Measurements from ENCODE around the gene GPR84. TPM values are rescaled to one million over a fixed set of nuclear protein-coding genes. Genes with fewer than 3 reads are reported as not detected.
"Not testable (repeated sequence)": the region's sequence is repeated elsewhere in the genome, so short reads cannot be mapped to it uniquely, and the experiment has no call there.

GPR84 gene
- total RNA-seq, 1 donor from 2014 or later: 0.16 TPM

- DNase-seq: no peak
Observed at GRCh38 chr12:54355104-54355815, 9.0 kb downstream of the GPR84 start.

- not testable (repeated sequence) for DNase-seq
Observed at GRCh38 chr12:54354271-54354670, 10.0 kb downstream of the GPR84 start.

- DNase-seq: peak; percentile 33
Observed at GRCh38 chr12:54352891-54353874, 11.1 kb downstream of the GPR84 start.

- DNase-seq: peak; percentile 46
Observed at GRCh38 chr12:54352022-54352531, 12.2 kb downstream of the GPR84 start.

- DNase-seq: no peak
Observed at GRCh38 chr12:54351341-54351740, 12.9 kb downstream of the GPR84 start.

GRCh38 chr12:54350743-54351142 lies 13.5 kb downstream of the GPR84 start:
- DNase-seq: no peak

- DNase-seq: no peak
Observed at GRCh38 chr12:54349679-54350078, 14.6 kb downstream of the GPR84 start.

GRCh38 chr12:54349036-54349435 lies 15.2 kb downstream of the GPR84 start:
- no peak for DNase-seq

GRCh38 chr12:54341378-54342300 lies 22.6 kb downstream of the GPR84 start:
- no peak for DNase-seq

- no peak for DNase-seq
Observed at GRCh38 chr12:54340846-54341245, 23.4 kb downstream of the GPR84 start.

GRCh38 chr12:54338698-54339296 lies 25.5 kb downstream of the GPR84 start:
- no peak for DNase-seq

GRCh38 chr12:54337854-54338650 lies 26.2 kb downstream of the GPR84 start:
- no peak for DNase-seq

- DNase-seq: no peak
Observed at GRCh38 chr12:54337280-54337842, 26.9 kb downstream of the GPR84 start.

GRCh38 chr12:54333420-54334034 lies 30.8 kb downstream of the GPR84 start:
- no peak for DNase-seq

- no peak for DNase-seq
Observed at GRCh38 chr12:54331461-54331860, 32.8 kb downstream of the GPR84 start.

- DNase-seq: no peak
Observed at GRCh38 chr12:54330442-54330841, 33.8 kb downstream of the GPR84 start.

- DNase-seq: no peak
Observed at GRCh38 chr12:54329759-54330158, 34.5 kb downstream of the GPR84 start.

GRCh38 chr12:54328595-54329337 lies 35.5 kb downstream of the GPR84 start:
- no peak for DNase-seq

Data from occipital lobe (tissue), 2 donors.